AG09309 (cell line): Measurements from ENCODE around the gene APCDD1L.
A peak's percentile ranks its signal among the peaks of the same experiment; 100 is the strongest.
"Not testable (repeated sequence)": the region's sequence is repeated elsewhere in the genome, so short reads cannot be mapped to it uniquely, and the experiment has no call there.

Experiments used
- DNase-seq: peaks from one replicate; pipeline ENCODE4 v3.0.0-alpha.2; 2010; ENCODE audit warnings: low read depth
- H3K4me3 ChIP-seq: 2 replicates; pipeline ENCODE4 v1.5.1; 2011; ENCODE audit warnings: mild to moderate bottlenecking, low read depth, low read length, moderate library complexity; ENCODE audit not compliant: control insufficient read depth
- TF ChIP-seq, protein P1 (sequence below): IDR thresholded peaks from 2 replicates; pipeline ENCODE4 v1.5.1; 2011; ENCODE audit warnings: mild to moderate bottlenecking, low read depth, low read length, inconsistent platforms; ENCODE audit not compliant: insufficient read depth, control insufficient read depth; ENCODE audit errors: missing control alignments

APCDD1L gene

DNA sequence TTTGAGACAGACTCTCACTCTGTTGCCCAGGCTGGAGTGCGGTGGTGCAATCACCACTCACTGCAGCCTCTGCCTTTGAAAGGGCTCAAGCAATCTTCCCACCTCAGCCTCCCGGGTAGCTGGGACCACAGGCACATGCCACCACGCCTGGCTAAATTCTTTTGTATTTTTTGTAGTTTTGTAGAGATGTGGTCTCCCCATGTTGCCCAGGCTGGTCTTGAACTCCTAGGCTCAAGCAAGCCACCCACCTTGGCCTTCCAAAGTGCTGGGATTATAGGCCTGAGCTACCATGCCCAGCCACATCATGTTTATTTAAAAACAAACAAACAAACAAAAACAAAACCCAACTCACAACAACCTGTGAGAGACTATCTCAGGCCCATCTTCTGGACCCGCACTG is 29.7 kb upstream of the APCDD1L start:
- H3K4me3 ChIP-seq, result no peak overlapping the region
- no peak for DNase-seq
- TF ChIP-seq, protein P1, sequence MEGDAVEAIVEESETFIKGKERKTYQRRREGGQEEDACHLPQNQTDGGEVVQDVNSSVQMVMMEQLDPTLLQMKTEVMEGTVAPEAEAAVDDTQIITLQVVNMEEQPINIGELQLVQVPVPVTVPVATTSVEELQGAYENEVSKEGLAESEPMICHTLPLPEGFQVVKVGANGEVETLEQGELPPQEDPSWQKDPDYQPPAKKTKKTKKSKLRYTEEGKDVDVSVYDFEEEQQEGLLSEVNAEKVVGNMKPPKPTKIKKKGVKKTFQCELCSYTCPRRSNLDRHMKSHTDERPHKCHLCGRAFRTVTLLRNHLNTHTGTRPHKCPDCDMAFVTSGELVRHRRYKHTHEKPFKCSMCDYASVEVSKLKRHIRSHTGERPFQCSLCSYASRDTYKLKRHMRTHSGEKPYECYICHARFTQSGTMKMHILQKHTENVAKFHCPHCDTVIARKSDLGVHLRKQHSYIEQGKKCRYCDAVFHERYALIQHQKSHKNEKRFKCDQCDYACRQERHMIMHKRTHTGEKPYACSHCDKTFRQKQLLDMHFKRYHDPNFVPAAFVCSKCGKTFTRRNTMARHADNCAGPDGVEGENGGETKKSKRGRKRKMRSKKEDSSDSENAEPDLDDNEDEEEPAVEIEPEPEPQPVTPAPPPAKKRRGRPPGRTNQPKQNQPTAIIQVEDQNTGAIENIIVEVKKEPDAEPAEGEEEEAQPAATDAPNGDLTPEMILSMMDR, result no peak

DNA sequence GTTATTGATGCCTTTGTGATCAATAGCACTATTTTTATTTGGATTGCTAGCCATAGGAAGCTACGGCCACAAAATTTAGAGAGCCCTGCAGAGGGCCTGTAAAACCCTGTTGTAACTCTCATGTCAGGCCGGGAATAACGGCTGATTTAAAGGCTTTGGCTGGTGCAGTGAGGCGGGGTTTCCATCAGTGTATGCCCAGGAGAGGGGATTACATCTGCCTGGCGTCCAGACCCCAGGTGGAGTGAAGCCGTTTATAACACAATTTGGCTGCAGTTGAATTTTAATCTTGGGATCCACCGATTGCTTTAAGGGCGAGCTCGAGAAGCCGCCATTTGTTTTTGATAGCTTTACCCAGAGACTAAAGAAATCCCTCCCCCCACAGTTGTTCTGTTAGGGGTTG is 29.1 kb upstream of the APCDD1L start:
- TF ChIP-seq, protein P1, result no peak
- no peak overlapping the region for H3K4me3 ChIP-seq
- no peak for DNase-seq

DNA sequence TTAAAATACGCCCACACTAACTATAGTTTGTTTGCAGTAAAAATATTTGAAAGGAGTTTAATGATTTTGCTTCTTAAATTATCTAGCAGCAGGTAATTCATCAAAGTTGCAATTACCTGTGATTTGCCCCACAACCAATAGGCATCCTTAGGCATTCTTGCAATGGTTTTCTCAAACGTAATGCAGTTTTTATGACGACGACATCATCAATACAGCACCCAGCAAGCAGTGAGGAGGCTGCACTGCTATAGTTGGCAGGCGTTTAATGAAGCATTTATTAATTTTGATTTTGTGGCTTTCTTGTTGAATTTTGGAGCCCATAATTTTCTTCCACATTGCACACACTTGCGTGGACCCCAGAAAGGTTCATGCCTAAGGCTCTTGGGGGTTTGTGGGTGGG is 28.1 kb upstream of the APCDD1L start:
- no peak for DNase-seq
- TF ChIP-seq, protein P1, result no peak
- no peak overlapping the region for H3K4me3 ChIP-seq

DNA sequence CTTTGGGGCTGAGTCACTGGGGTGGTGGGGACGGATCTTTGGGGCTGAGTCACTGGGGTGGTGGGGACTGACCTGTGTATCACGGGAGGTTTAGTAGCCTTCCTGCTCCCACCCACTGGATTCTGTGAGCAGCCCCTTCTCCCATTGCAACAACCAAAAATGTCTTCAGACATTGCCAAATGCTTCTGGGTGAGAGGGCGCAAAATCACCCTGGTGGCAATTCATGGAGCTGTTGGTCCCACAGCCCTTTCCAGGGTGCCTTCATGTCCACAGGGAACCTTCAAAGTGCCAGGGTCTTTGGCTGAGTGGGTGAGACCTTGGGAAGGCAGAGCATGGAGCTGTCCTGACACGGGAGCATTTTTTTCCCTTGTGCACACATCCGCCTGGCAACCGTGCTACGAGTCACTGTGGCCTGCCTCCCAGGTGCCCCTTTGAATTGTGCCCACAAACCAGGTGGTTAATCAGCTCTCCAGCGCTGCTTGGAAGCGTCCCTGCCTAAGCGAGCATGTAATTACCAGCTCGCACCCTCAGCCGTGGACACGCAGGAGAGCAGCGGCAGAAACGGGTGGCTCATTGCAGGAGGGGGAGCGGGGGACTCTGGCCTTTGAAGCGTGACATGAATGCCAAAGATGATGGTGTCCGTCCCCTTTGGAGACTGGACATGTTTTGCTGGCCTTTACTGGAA is 27.4 kb upstream of the APCDD1L start:
- DNase-seq, result no peak
- TF ChIP-seq, protein P1, result no peak
- H3K4me3 ChIP-seq, result no peak overlapping the region

DNA sequence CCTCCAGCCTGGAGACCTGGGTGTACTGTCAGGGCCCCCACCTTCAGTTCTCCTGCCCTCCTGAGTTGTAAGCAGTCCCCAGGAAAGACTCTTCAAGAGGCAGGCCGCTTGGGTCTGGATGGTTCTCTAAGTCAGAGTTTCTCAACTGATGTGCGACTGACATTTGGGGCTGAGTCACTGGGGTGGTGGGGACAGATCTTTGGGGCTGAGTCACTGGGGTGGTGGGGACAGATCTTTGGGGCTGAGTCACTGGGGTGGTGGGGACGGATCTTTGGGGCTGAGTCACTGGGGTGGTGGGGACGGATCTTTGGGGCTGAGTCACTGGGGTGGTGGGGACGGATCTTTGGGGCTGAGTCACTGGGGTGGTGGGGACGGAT is 26.8 kb upstream of the APCDD1L start:
- DNase-seq, result peak; percentile 21
- H3K4me3 ChIP-seq, result not testable (repeated sequence)

DNA sequence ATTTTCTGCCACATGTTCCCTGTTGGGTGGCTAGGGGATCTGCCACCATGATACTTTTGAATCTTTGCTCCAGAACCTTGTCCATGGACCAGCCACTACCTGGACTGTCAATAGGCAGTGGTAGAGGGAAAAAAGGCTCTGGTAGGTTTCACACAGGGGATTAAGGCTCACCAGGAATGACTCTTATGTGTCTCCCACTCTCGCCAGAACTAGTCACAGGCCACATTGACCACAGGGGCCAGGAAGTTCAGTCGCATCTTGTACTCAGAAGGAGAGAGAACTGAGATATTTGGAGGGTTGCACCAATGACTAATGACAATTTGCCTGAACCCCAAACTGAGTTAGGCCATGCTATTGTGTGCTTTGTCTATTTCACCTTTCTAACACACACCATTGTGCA is 23.6 kb upstream of the APCDD1L start:
- no peak for DNase-seq

DNA sequence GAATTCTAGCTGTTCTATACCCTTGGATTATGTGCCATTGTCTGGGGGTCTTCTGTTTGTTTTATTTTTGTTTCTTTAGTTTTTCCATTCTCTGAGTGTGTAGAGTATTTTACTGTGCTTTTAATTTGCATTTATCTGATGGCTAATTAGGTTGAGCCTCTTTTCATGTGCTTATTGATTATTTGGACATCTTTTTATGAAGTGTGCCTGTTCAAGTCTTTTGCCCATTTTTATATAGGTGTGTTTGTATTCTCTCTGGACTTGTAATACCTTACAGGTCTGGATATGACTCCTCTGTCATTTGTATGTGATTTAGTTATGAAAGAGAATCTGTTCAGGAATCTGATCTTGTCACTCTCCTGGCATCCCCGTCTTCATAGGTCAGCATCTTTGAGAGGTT is 22.6 kb upstream of the APCDD1L start:
- TF ChIP-seq, protein P1, result no peak
- no peak overlapping the region for H3K4me3 ChIP-seq
- DNase-seq, result no peak

More for the DNA sequence above, 23.6 kb upstream of the APCDD1L start:
- TF ChIP-seq, protein P1, result no peak
- no peak overlapping the region for H3K4me3 ChIP-seq
